GM23338 (cell line): ENCODE measurements around the gene DSE. TPM values are rescaled to one million over a fixed set of nuclear protein-coding genes. Genes with fewer than 3 reads are reported as not detected.

Source experiments
- ATAC-seq: fragments of 200-7000 bp; cut with Tn5 transposase; 3 replicates; pipeline ENCODE4 v1.9.1; 2020
- DNase-seq: peaks from one replicate; pipeline ENCODE4 v3.0.0-alpha.2; 2015; ENCODE audit warnings: low spot score
- H2AFZ ChIP-seq: fragments of 200-600 bp; sonication (generic); 2 replicates; pipeline ENCODE4 v1.8.0; 2016; ENCODE audit warnings: antibody characterized with exemption, mild to moderate bottlenecking, moderate library complexity
- H3F3A ChIP-seq: fragments of 200-600 bp; sonication (generic); replicated peaks from 2 replicates; pipeline ENCODE4 v1.8.0; 2017; ENCODE audit warnings: antibody characterized with exemption, mixed run types, low read depth
- H3K27ac ChIP-seq: fragments of 200-600 bp; sonication (generic); 2 replicates; pipeline ENCODE4 v1.6.1; 2016; ENCODE audit warnings: low read depth
- H3K27me3 ChIP-seq: fragments of 200-600 bp; sonication (generic); 2 replicates; pipeline ENCODE4 v1.8.0; 2016; ENCODE audit warnings: mild to moderate bottlenecking, mixed run types, moderate library complexity; ENCODE audit not compliant: insufficient read depth
- H3K36me3 ChIP-seq: fragments of 200-600 bp; sonication (generic); 2 replicates; pipeline ENCODE4 v1.8.0; 2016; ENCODE audit warnings: mild to moderate bottlenecking; ENCODE audit not compliant: insufficient read depth
- H3K4me1 ChIP-seq: fragments of 200-600 bp; sonication (generic); 2 replicates; pipeline ENCODE4 v1.8.0; 2016; ENCODE audit warnings: mild to moderate bottlenecking, moderate library complexity; ENCODE audit not compliant: insufficient read depth
- H3K4me2 ChIP-seq: fragments of 200-600 bp; sonication (generic); 2 replicates; pipeline ENCODE4 v1.7.1; 2017; ENCODE audit warnings: mixed run types
- H3K4me3 ChIP-seq: fragments of 200-600 bp; sonication (generic); 2 replicates; pipeline ENCODE4 v1.6.1; 2016; ENCODE audit warnings: mixed run types
- H3K79me2 ChIP-seq: fragments of 200-600 bp; sonication (generic); replicated peaks from 2 replicates; pipeline ENCODE4 v1.8.0; 2017; ENCODE audit warnings: mild to moderate bottlenecking; ENCODE audit not compliant: insufficient read depth
- H3K9me2 ChIP-seq: fragments of 200-600 bp; sonication (generic); 2 replicates; pipeline ENCODE4 v1.8.0; 2017; ENCODE audit not compliant: insufficient read depth
- H4K20me1 ChIP-seq: fragments of 200-600 bp; sonication (generic); replicated peaks from 2 replicates; pipeline ENCODE4 v1.8.0; 2017; ENCODE audit warnings: mild to moderate bottlenecking; ENCODE audit not compliant: insufficient read depth
- H3K27ac Mint-ChIP-seq: 2 replicates; pipeline ENCODE4 v1.8.0; 2020; ENCODE audit warnings: inconsistent platforms, mild to moderate bottlenecking, moderate library complexity, mixed read lengths
- H3K27me3 Mint-ChIP-seq: 3 replicates; pipeline ENCODE4 v1.8.0; 2022; ENCODE audit warnings: low read depth, mild to moderate bottlenecking, moderate library complexity, mixed read lengths, inconsistent platforms; ENCODE audit not compliant: insufficient read depth, poor library complexity
- H3K36me3 Mint-ChIP-seq: 3 replicates; pipeline ENCODE4 v1.8.0; 2021; ENCODE audit warnings: low read depth, mild to moderate bottlenecking, inconsistent platforms, moderate library complexity, mixed read lengths
- H3K4me1 Mint-ChIP-seq: 3 replicates; pipeline ENCODE4 v1.8.0; 2020; ENCODE audit warnings: mild to moderate bottlenecking, inconsistent platforms, mixed read lengths
- H3K4me3 Mint-ChIP-seq: 3 replicates; pipeline ENCODE4 v1.8.0; 2021; ENCODE audit warnings: moderate library complexity, mild to moderate bottlenecking, inconsistent platforms, mixed read lengths
- H3K9me3 Mint-ChIP-seq: 3 replicates; pipeline ENCODE4 v1.8.0; 2020; ENCODE audit warnings: moderate library complexity, mild to moderate bottlenecking, inconsistent platforms, mixed read lengths
- CREB1 ChIP-seq: fragments of 250-450 bp; sonication (Bioruptor Pico); IDR thresholded peaks from 2 replicates; pipeline ENCODE4 v1.5.0; 2020; ENCODE audit warnings: low read depth, mild to moderate bottlenecking, moderate library complexity
- EZH2 ChIP-seq: fragments of 200-600 bp; sonication (generic); IDR thresholded peaks from one replicate; pipeline ENCODE4 v1.8.0; 2017; ENCODE audit warnings: antibody characterized with exemption, mild to moderate bottlenecking, low read depth; ENCODE audit not compliant: unreplicated experiment
- JUNB ChIP-seq: IDR thresholded peaks from one replicate; pipeline ENCODE4 v1.6.1; 2016; ENCODE audit warnings: antibody characterized with exemption; ENCODE audit not compliant: unreplicated experiment
- NANOG ChIP-seq: IDR thresholded peaks from 2 replicates; pipeline ENCODE4 v1.6.1; 2016; ENCODE audit warnings: antibody characterized with exemption, borderline replicate concordance
- POLR2AphosphoS5 ChIP-seq: IDR thresholded peaks from 2 replicates; pipeline ENCODE4 v1.6.1; 2016; ENCODE audit warnings: antibody characterized with exemption, low read depth
- STAT1 ChIP-seq: IDR thresholded peaks from one replicate; pipeline ENCODE4 v1.6.1; 2016; ENCODE audit warnings: antibody characterized with exemption; ENCODE audit not compliant: unreplicated experiment
- ZNF114 ChIP-seq: fragments of 250-450 bp; sonication (Bioruptor Pico); IDR thresholded peaks from 2 replicates; pipeline ENCODE4 v1.5.0; 2020; ENCODE audit warnings: mild to moderate bottlenecking, moderate library complexity
- ZNF331 ChIP-seq: fragments of 250-450 bp; sonication (Bioruptor Pico); IDR thresholded peaks from 2 replicates; pipeline ENCODE4 v1.5.0; 2020; ENCODE audit warnings: low read depth, mild to moderate bottlenecking, moderate library complexity
- polyA plus RNA-seq: library from polyadenylated mRNA; unstranded; fragments of >200 nt; fragmentation: Nextera tagmentation; extraction: Ambion mirVana; gene quantifications from 2 replicates; pipeline ENCODE4 v1.2.1, GENCODE V29; 2016
- total RNA-seq: library from RNA; depleted of rRNA; stranded (reverse); fragments of >200 nt; shearing (Covaris generic); gene quantifications from 2 replicates; pipeline ENCODE4 v1.2.3, GENCODE V29; 2014
- TF ChIP-seq, protein P1 (sequence below), 2 experiments: fragments of 200-600 bp in 1 of 2; sonication (generic) in 1 of 2; conservative IDR thresholded peaks; 2 replicates each; pipeline versions ENCODE4 v1.5.1 to v1.6.1; 2016 to 2017; ENCODE audit warnings: antibody characterized with exemption in 2 of 2, low read depth in 2 of 2, mild to moderate bottlenecking in 2 of 2, moderate library complexity in 1 of 2
- TF ChIP-seq, protein P2 (sequence below): fragments of 250-450 bp; sonication (Bioruptor Pico); IDR thresholded peaks from 2 replicates; pipeline ENCODE4 v1.5.0; 2020; ENCODE audit warnings: mild to moderate bottlenecking, moderate library complexity
- TF ChIP-seq, protein P3 (sequence below): IDR thresholded peaks from 2 replicates; pipeline ENCODE4 v1.6.1; 2016; ENCODE audit warnings: antibody characterized with exemption
- TF ChIP-seq, protein P4 (sequence below): IDR thresholded peaks from one replicate; pipeline ENCODE4 v1.6.1; 2018; ENCODE audit warnings: antibody characterized with exemption; ENCODE audit not compliant: unreplicated experiment

DSE gene
- total and polyA plus RNA-seq, 2 experiments from 2014 or later, result 18.8 to 45.2 TPM

DNA sequence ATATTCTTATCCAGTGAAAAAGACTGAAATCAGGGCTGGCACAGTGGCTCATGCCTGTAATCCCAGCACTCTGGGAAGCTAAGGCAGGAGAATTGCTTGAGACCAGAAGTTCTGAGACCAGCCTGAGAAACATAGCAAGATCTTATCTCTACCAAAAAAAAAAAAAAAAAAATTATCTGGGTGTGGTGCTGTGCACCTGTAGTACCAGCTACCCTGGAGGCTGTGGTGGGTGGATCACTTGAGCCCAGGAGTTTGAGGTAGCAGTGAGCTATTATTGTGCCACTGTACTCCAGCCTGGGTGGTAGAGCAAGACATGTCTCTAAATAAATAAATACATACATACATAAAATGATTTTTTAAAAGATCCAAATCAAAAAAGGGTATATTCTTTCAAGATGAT is 96.8 kb downstream of the DSE start:
- no peaks in the 10 kb centered on the region for H3K79me2 ChIP-seq
- no peak overlapping the region for H3K4me3 ChIP-seq
- Mint-ChIP-seq H3K4me3 (no peak overlapping the region), H3K27ac (no peak overlapping the region), H3K27me3 (peaks cover 12% of the 10 kb centered on the region), H3K4me1 (peaks cover 23% of the 10 kb centered on the region), H3K9me3 (no peaks in the 10 kb centered on the region), H3K36me3 (no peaks in the 10 kb centered on the region)
- no peak for ATAC-seq
- H3K36me3 ChIP-seq, result no peaks in the 10 kb centered on the region
- no peak overlapping the region for H3K27ac ChIP-seq
- TF ChIP-seq CREB1 (CRISPR knock-in tag) (no peak), POLR2AphosphoS5 (no peak), STAT1 (no peak), ZNF331 (no peak), EZH2 (no peak), JUNB (no peak), ZNF114 (CRISPR knock-in tag) (no peak), NANOG (no peak)
- TF ChIP-seq, protein P1, sequence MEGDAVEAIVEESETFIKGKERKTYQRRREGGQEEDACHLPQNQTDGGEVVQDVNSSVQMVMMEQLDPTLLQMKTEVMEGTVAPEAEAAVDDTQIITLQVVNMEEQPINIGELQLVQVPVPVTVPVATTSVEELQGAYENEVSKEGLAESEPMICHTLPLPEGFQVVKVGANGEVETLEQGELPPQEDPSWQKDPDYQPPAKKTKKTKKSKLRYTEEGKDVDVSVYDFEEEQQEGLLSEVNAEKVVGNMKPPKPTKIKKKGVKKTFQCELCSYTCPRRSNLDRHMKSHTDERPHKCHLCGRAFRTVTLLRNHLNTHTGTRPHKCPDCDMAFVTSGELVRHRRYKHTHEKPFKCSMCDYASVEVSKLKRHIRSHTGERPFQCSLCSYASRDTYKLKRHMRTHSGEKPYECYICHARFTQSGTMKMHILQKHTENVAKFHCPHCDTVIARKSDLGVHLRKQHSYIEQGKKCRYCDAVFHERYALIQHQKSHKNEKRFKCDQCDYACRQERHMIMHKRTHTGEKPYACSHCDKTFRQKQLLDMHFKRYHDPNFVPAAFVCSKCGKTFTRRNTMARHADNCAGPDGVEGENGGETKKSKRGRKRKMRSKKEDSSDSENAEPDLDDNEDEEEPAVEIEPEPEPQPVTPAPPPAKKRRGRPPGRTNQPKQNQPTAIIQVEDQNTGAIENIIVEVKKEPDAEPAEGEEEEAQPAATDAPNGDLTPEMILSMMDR (conservative IDR thresholded peaks at IDR 0.05; ENCODE audit: low read depth in 2 of 2), result no peak
- TF ChIP-seq, protein P2, sequence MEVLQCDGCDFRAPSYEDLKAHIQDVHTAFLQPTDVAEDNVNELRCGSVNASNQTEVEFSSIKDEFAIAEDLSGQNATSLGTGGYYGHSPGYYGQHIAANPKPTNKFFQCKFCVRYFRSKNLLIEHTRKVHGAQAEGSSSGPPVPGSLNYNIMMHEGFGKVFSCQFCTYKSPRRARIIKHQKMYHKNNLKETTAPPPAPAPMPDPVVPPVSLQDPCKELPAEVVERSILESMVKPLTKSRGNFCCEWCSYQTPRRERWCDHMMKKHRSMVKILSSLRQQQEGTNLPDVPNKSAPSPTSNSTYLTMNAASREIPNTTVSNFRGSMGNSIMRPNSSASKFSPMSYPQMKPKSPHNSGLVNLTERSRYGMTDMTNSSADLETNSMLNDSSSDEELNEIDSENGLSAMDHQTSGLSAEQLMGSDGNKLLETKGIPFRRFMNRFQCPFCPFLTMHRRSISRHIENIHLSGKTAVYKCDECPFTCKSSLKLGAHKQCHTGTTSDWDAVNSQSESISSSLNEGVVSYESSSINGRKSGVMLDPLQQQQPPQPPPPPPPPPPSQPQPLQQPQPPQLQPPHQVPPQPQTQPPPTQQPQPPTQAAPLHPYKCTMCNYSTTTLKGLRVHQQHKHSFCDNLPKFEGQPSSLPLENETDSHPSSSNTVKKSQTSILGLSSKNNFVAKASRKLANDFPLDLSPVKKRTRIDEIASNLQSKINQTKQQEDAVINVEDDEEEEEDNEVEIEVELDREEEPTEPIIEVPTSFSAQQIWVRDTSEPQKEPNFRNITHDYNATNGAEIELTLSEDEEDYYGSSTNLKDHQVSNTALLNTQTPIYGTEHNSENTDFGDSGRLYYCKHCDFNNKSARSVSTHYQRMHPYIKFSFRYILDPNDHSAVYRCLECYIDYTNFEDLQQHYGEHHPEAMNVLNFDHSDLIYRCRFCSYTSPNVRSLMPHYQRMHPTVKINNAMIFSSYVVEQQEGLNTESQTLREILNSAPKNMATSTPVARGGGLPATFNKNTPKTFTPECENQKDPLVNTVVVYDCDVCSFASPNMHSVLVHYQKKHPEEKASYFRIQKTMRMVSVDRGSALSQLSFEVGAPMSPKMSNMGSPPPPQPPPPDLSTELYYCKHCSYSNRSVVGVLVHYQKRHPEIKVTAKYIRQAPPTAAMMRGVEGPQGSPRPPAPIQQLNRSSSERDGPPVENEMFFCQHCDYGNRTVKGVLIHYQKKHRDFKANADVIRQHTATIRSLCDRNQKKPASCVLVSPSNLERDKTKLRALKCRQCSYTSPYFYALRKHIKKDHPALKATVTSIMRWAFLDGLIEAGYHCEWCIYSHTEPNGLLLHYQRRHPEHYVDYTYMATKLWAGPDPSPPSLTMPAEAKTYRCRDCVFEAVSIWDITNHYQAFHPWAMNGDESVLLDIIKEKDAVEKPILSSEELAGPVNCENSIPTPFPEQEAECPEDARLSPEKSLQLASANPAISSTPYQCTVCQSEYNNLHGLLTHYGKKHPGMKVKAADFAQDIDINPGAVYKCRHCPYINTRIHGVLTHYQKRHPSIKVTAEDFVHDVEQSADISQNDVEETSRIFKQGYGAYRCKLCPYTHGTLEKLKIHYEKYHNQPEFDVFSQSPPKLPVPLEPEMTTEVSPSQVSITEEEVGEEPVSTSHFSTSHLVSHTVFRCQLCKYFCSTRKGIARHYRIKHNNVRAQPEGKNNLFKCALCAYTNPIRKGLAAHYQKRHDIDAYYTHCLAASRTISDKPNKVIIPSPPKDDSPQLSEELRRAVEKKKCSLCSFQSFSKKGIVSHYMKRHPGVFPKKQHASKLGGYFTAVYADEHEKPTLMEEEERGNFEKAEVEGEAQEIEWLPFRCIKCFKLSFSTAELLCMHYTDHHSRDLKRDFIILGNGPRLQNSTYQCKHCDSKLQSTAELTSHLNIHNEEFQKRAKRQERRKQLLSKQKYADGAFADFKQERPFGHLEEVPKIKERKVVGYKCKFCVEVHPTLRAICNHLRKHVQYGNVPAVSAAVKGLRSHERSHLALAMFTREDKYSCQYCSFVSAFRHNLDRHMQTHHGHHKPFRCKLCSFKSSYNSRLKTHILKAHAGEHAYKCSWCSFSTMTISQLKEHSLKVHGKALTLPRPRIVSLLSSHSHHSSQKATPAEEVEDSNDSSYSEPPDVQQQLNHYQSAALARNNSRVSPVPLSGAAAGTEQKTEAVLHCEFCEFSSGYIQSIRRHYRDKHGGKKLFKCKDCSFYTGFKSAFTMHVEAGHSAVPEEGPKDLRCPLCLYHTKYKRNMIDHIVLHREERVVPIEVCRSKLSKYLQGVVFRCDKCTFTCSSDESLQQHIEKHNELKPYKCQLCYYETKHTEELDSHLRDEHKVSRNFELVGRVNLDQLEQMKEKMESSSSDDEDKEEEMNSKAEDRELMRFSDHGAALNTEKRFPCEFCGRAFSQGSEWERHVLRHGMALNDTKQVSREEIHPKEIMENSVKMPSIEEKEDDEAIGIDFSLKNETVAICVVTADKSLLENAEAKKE (CRISPR knock-in tag), result no peak
- TF ChIP-seq, protein P3, sequence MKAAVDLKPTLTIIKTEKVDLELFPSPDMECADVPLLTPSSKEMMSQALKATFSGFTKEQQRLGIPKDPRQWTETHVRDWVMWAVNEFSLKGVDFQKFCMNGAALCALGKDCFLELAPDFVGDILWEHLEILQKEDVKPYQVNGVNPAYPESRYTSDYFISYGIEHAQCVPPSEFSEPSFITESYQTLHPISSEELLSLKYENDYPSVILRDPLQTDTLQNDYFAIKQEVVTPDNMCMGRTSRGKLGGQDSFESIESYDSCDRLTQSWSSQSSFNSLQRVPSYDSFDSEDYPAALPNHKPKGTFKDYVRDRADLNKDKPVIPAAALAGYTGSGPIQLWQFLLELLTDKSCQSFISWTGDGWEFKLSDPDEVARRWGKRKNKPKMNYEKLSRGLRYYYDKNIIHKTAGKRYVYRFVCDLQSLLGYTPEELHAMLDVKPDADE, result no peak
- TF ChIP-seq, protein P4, sequence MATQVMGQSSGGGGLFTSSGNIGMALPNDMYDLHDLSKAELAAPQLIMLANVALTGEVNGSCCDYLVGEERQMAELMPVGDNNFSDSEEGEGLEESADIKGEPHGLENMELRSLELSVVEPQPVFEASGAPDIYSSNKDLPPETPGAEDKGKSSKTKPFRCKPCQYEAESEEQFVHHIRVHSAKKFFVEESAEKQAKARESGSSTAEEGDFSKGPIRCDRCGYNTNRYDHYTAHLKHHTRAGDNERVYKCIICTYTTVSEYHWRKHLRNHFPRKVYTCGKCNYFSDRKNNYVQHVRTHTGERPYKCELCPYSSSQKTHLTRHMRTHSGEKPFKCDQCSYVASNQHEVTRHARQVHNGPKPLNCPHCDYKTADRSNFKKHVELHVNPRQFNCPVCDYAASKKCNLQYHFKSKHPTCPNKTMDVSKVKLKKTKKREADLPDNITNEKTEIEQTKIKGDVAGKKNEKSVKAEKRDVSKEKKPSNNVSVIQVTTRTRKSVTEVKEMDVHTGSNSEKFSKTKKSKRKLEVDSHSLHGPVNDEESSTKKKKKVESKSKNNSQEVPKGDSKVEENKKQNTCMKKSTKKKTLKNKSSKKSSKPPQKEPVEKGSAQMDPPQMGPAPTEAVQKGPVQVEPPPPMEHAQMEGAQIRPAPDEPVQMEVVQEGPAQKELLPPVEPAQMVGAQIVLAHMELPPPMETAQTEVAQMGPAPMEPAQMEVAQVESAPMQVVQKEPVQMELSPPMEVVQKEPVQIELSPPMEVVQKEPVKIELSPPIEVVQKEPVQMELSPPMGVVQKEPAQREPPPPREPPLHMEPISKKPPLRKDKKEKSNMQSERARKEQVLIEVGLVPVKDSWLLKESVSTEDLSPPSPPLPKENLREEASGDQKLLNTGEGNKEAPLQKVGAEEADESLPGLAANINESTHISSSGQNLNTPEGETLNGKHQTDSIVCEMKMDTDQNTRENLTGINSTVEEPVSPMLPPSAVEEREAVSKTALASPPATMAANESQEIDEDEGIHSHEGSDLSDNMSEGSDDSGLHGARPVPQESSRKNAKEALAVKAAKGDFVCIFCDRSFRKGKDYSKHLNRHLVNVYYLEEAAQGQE, result no peak
- no peaks in the 10 kb centered on the region for H3K9me2 ChIP-seq
- H3F3A ChIP-seq, result no peaks in the 10 kb centered on the region
- no peaks in the 10 kb centered on the region; the same call in 1 of the 2 replicates for H3K4me1 ChIP-seq
- no peaks in the 10 kb centered on the region for H4K20me1 ChIP-seq
- peaks cover 16% of the 10 kb centered on the region for H3K27me3 ChIP-seq
- H2AFZ ChIP-seq, result no peak overlapping the region
- DNase-seq, result no peak
- H3K4me2 ChIP-seq, result no peak overlapping the region
